Tibial nerve (tissue), 4 donors: ENCODE measurements around the gene CNR1.

Experiments used
- EP300 ChIP-seq, 2 donors: sonication (generic); formaldehyde crosslinking; IDR thresholded peaks; one replicate each; pipeline ENCODE4 v1.6.1; 2017; ENCODE audit warnings: antibody characterized with exemption in 2 of 2, mild to moderate bottlenecking in 1 of 2
- POLR2A ChIP-seq, 2 donors: fragments of 450-650 bp; IDR thresholded peaks; one replicate each; pipeline ENCODE4 v1.6.1; 2017; ENCODE audit warnings: antibody characterized with exemption in 2 of 2, mild to moderate bottlenecking in 2 of 2, moderate library complexity in 2 of 2
- TF ChIP-seq, protein P1 (sequence below), 5 experiments: fragments of 200-600 bp in 3 of 5; fragments of 450-650 bp in 2 of 5; sonication (generic) in 3 of 5; IDR thresholded peaks; one replicate each; pipeline ENCODE4 v1.5.1; 2016 to 2019; ENCODE audit warnings: antibody characterized with exemption in 5 of 5, mild to moderate bottlenecking in 3 of 5, moderate library complexity in 2 of 5

- TF ChIP-seq, protein P1, sequence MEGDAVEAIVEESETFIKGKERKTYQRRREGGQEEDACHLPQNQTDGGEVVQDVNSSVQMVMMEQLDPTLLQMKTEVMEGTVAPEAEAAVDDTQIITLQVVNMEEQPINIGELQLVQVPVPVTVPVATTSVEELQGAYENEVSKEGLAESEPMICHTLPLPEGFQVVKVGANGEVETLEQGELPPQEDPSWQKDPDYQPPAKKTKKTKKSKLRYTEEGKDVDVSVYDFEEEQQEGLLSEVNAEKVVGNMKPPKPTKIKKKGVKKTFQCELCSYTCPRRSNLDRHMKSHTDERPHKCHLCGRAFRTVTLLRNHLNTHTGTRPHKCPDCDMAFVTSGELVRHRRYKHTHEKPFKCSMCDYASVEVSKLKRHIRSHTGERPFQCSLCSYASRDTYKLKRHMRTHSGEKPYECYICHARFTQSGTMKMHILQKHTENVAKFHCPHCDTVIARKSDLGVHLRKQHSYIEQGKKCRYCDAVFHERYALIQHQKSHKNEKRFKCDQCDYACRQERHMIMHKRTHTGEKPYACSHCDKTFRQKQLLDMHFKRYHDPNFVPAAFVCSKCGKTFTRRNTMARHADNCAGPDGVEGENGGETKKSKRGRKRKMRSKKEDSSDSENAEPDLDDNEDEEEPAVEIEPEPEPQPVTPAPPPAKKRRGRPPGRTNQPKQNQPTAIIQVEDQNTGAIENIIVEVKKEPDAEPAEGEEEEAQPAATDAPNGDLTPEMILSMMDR (IDR thresholded peaks at IDR 0.05) = no peak
- TF ChIP-seq EP300 (IDR thresholded peaks at IDR 0.05) (no peak), POLR2A (IDR thresholded peaks at IDR 0.05) (no peak)
Measured at GRCh38 chr6:88114838-88115237, 51.3 kb downstream of the CNR1 start.
